ENCODE measurements around the gene FAM9A.
"Not testable (repeated sequence)": the region's sequence is repeated elsewhere in the genome, so short reads cannot be mapped to it uniquely, and the experiment has no call there.

FAM9A gene

DNA sequence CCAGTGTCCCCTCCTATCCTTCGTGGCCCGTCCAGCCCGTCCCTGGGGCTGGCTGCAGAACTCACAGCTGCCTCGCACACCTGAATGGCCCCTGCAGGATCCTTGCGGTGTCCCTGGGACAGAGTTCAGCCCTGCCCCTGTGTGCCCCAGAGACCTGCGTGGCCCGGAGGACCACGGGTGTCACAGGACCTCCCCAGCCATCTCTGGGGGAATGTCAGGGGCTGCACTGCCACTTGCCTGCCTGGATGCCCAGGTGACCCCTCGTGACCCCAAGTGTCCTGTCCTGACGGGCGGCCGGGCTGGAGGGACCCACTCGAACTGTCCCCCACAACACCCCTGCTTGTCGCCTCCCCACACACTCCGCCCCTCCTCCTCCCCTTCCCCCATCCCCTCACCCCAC is 832 bp downstream of the FAM9A start:
- not testable (repeated sequence) for DNase-seq

DNA sequence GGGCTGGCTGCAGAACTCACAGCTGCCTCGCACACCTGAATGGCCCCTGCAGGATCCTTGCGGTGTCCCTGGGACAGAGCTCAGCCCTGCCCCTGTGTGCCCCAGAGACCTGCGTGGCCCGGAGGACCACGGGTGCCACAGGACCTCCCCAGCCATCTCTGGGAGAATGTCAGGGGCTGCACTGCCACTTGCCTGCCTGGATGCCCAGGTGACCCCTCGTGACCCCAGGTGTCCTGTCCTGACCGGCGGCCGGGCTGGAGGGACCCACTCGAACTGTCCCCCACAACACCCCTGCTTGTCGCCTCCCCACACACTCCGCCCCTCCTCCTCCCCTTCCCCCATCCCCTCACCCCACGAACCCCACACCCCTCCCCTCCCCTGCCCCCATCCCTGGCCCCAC is 1.9 kb downstream of the FAM9A start:
- not testable (repeated sequence) for DNase-seq

DNA sequence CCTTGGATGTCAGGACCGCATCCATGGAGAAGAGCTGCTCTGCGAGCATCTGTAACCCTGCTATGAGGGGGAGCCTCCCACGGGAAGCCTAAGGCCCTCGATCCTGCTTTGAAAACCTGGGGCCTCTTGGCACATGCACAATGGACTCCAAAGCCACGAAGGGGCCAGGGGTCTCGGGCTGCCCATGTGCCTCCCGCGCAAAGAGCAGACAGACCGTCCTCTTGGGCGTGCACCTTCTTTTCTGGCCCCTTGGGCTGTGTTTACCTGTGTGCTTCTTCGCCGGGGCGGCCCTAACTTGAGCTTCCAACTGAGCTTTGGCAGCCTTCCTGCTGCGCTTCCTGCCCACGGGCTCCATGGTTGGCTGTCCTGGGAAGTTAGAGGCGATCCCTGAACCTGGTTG is 2.5 kb downstream of the FAM9A start:
- DNase-seq: not testable (repeated sequence)

DNA sequence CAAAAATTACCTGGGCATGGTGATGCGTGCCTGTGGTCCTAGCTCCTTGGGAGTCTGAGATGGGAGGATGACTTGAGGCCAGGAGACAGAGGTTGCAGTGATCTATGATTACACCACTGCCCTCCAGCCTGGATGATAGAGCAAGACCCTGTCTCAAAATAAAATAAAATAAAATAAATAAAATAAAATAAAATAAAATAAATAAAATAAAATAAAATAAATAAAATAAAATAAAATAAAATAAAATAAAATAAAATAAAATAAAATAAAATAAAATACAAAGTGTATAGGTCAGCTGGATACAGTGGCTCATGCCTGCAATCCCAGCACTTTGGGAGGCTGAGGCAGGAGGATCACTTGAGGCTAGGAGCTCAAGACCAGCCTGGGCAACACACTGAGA is 14.1 kb downstream of the FAM9A start:
- not testable (repeated sequence) for DNase-seq

DNA sequence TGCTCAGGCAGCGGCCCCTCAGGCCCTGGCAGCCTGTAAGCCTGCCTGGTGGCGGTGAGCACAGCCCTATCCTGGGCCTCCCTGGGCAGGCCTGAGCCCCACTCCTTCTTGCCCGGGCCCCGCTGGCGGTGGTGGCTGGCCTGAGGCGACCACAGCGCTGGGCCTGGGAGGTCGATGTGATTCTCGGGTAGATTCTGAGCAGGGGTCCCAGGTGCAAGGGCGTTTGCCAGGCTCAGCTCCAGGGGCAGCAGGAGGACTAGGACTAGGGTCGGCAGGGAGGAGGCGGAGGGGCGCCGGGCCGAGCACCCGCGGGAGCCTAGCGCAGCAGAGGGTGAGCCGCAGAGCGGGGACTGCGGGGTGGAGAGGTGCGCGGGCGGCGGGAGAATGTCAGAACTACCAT is 17.0 kb downstream of the FAM9A start:
- no peak for DNase-seq

DNA sequence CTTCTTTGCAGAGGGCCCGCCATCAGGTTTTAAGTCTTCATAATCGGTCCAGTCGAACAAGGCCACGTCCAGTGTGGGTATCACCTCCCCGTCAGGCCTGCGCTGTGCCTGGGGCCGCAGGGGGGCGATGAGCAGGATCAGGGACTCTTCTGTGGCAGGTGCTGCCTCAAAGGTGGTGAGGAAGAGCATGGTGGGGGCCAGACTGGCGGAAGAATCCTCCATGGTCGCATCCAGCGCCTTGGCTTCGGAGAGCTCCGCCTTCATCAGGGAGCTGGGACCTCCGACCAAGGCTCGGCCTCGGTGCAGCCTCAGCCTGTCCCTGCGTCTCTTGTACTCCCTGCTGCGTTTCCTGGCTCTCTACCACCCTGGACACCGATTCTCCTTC is 17.5 kb downstream of the FAM9A start:
- DNase-seq: no peak

DNA sequence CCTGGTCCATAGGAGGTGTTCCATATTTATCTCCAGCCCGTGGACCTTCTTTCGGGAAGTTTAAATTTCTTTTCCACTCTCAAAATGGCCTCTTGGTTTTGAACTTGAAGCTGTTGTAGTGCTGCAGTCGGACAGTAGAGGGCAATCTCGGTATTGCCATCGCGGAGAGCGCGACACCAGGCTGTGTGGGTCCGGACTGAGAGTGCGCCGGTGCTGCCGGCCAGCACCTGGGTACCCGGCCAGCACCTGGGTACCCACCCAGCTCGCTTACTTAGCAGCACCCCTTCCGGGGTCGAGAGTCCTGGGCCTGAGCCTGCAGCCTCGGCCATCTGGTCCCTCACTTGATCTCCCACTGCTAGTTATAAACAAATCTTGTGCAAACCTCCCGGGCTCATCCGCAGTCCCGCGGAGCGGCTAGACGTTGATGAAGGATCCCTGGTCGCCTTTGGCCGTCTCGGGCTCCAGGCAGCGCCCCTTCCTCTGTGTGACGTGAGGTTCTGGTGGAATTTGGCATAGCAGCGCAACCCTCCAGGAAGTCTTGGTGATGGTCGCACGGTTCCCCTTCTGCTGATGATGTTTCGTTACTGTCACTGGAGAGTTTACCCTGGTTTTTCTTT is 18.0 kb downstream of the FAM9A start:
- peak in 1 of 2 experiments; percentile 6 for DNase-seq

DNA sequence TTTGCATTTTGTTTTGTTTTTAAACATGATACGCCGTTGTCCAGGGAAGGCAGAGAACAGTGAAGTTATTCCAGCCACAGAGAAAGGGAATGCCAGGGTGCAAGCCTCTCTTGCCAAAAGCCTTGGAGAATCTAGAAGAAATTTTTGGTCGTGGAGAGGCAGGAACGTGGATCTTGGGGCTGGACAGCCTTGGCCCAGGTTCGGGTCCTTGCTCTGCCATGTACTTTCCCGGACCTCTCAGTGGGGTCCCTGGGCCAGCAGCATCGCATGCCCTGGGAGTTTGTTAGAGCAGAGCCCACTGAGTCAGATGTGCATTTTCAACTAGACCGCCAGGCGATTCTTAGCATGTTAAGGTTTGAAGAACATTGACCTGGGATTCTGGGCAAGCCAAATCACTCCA is 18.6 kb downstream of the FAM9A start:
- DNase-seq: no peak

DNA sequence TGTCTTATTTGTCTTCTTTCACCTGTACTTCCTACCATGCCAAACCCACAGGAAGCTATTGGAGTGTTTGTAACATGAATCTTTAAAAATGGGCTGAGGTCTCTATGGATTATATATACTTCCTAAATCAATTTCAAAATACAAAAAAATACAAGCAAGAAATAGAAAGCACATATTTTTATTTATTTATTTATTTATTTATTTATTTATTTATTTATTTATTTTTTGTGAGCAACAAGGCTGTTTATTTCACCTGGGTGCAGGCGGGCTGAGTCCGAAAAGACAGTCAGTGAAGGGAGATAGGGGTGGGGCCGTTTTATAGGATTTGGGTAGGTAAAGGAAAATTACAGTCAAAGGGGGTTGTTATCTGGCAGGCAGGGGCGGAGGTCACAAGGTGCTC is 19.3 kb downstream of the FAM9A start:
- not testable (repeated sequence) for DNase-seq

DNA sequence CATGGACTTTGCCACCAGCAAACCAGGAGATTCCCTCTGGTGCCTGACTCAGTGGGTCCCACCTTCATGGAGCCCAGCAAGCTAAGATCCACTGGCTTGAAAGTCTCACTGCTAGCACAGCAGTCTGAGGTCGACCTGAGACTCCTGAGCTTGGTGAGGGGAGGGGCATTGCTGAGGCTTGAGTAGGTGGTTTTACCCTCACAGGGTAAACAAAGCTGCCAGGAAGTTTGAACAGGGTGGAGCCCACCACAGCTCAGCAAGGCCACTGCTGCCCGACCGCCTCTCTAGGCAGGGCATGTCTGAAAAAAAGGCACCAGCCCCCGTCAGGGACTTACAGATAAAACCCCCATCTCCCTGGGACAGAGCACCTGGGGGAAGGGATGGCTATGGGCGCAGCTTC is 28.1 kb downstream of the FAM9A start:
- no peak for DNase-seq

DNA sequence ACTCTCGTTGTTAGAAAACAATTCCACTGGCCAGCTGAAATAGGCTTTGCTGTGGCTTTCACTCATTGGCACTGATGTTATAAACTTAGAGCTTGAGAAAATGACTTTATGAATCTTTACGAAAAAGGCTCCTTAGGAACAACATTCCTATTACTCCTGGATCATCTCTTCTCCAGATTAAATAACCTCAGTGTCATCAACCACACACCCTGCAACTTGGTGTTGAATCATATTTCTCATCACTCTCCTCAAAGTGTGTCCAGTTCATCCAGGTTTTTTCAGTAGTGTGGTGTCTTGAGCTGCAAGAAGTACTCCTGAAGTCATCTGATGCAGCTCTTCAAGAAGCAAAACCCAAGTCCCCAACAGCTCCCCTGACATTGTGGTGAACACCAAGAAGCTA is 41.2 kb downstream of the FAM9A start:
- no peak for DNase-seq

DNA sequence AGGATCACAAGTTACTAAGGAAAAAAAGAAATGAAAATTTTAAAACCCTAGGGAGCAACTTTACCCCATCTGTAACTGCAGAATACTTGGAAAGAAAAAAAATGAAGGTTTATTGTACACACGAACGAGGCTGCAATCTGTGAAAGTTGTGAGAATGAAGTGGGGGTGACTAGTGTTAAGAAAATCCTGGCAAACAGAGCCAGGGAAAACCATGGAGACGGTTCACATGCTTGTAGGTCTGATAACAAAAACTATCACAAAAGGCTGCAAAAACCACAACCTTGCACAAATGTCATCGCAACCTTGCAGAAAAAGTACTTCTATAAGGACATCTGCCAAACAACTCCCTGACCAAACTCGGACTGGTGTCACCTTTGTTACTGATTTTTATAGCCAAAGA is 42.5 kb downstream of the FAM9A start:
- DNase-seq: not testable (repeated sequence)

DNA sequence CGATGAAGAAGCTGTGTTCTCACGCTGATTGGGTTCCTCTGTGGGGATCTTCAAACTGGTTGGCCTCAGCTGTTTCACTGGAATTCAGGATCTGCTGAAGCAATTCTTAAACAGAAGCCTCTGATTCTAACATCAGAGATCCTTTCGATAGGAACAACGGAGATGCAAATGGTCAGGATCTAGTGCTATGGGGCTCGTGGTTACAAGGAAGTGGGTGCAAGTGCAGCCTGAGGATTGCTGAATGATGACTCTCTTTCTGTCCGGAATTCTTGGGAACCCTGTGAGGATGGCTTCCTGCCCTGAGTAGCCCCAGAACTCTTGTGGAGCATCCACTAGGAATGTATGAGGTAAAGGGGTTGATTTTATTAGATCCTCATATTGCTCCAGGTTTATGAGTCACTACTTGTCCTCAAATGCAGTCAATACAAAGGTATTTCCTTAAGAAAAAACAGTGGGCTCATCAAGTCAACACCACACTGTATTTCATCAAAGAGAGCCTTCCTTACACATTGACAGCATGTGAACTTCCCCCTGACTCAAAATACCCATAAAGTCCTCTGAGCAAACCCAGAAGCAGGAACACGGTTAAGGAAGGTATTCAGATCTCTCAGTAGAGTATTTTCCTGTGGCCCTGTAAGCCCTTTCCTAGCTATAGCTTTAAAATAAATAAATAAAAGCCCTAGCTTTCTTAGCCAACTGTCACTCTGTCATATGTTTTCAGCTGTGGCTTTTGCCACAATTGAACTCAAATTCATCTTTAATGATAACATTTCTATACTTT is 43.4 kb downstream of the FAM9A start:
- DNase-seq: not testable (repeated sequence)

DNA sequence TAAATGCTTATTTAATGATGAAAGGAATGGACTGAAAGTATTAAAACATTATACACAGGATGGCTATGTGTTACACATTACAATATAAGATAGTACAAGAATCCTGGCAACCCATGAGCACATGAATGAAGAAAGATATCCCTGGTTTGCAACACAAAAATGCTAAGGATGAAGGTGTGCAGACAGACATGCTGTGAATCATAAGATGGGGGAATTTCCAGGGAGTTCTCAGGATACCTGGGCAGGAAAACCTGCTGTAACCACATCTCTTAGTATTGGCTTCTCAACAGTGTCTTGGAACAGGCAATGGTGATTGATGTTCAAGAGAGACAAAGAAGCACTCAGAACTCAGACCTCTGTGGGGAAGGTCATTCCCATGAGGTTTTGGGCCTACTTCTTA is 45.4 kb downstream of the FAM9A start:
- no peak for DNase-seq

DNA sequence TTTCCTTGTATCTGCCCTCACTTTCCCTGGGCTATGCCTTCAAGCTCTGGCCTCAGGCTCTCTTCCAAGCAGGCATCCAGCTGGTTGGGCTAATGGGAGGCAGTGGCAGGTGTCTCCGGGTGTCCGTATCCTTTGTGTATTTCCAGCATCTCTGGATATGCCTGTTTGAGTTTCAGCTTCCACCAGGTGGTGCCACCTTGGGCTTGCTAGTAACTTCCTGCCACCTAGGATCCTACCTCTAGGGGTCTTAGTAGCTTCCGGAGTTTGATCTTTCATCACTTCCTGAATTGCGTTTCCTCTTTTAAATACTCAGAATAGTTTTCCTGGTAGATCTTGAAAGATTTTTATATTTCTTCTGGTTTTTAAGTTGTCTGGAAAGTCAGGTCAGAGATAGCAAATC is 46.1 kb downstream of the FAM9A start:
- no peak for DNase-seq

DNA sequence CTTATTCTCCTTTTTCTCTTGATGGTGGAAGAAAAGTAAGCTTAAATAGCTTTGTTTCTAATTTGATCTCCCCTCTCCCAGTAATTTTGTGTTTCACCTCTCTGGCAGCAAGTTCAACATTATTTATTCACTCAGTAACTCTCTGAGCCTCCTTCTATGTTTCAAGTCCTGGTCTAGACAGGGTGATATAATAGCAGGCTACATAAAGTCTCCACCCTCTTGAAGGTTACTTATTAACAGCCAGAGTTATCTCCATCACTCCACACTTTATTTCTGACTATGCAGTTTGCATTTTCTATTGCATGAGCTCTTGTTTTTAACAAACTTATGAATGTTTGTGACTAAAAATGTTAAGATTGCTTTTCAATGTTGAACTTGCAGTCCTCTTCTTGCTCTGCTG is 51.5 kb downstream of the FAM9A start:
- DNase-seq: no peak

DNA sequence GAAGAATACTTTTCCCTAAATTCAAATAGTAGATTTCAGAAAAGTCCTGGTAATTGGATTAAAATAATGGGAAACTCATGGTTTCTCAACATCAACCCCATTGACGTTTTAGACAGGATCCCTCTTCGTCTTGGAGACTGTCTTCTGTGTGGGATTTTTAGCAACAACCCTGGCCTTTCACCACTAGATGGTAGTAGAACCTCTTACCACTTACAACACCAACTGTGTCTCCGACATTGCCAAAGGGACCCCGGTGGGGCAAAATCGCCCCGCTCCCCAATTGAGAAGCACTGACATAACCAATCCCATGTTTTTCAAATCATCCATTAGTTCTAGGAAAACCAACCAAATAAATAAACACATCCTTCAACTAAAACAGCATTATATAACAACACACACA is 52.3 kb downstream of the FAM9A start:
- DNase-seq: no peak

DNA sequence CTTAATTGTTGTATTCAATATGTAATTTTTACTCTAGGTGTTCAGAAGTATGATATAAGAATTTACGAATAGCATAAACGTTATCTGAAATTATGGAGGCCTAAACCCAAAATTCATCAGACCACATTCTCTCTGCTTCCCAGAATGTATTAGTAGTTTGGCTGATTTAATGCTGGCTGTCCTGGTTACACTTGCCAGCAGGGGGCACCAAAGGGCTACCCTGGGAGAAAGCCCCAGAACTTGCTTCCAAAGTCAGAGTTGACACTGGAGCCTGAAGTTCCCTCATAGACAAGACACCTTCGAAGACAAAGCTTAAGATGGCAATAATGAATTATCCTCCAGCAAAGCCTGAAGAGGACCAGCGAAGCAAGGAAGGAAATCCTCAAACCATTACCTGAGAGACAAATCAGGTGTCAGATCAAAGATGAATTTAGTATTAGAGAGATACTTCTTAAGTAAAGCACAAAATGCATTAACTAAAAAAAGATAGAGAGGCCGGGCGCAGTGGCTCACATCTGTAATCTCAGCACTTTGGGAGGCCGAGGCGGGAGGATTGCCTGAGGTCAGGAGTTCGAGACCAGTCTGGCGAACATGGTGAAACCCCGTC is 58.0 kb downstream of the FAM9A start:
- no peak for DNase-seq

DNA sequence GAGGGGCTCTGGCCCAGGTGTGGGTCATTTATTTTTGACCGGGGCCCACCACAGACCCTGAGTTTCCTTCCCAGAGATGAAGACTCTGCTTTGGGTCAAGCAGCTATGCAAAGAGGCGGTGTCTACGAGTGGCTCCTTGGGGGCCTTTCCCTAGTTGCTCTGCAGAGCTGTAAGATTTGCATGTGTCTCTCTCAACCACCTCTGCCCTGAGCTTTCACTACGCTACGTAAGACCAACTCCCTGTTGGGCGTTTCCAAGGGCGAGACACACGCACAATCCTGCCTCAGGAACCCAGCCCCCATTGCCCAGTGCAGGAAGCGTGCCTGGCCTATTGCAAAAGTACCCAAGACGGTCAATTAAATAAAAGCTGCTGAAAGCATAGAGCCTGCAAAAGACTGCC is 59.2 kb downstream of the FAM9A start:
- no peak for DNase-seq
